Stimulated activated CD4-positive, alpha-beta T cell treated with anti-CD3 and anti-CD28 coated beads, Interleukin-2, amount 100 ng/mL, for 48 hours (primary cell): ENCODE data around the gene CLSTN1.
"Not testable (repeated sequence)": the region's sequence is repeated elsewhere in the genome, so short reads cannot be mapped to it uniquely, and the experiment has no call there.

ENCODE experiments used
- DNase-seq, 2 donors: peaks; one replicate each; pipeline ENCODE4 v3.0.0-alpha.2; 2020

The CLSTN1 gene

GRCh38 chr1:9794081-9794480, 29.7 kb downstream of the CLSTN1 start:
- DNase-seq, result no peak

DNA sequence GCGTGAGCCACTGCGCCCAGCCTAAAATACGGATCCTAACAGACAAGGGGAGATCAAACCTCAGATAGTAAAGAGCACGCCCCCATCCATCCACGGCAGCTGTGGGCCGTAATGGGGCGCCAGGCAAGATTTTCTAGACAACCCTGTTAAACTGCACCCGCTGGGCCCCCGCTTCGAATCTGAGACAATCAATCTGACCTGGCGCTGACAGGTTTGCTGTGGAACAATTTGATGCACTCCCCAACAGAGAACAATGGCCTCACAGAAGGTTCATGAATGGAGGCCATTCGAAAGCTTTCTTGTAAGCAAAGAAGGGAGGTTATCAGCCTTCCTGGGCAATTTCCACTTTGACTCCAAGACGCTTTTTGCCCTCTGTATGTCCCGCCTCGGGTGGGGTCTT, 30.5 kb downstream of the CLSTN1 start:
- no peak for DNase-seq

- DNase-seq, result no peak
Measured at GRCh38 chr1:9792156-9793042, 31.4 kb downstream of the CLSTN1 start.

DNA sequence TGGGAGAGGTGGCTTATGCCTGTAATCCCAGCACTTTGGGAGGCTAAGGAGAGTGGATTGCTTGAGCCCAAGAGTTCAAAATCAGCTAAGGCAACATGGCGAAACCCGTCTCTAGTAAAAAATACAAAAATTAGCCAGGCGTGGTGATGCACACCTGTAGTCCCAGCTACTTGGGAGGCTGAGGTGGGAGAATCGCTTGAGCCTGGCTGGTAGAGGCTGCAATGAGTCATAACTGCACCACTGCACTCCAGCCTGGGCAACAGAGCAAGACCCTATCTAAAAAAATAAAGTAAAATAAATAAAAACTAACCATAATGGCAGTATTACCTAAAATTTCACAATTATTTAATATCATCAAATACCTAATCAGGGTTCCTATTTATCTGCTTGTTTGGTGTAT, 34.1 kb downstream of the CLSTN1 start:
- not testable (repeated sequence) for DNase-seq

GRCh38 chr1:9787702-9788101, 36.1 kb downstream of the CLSTN1 start:
- peak; percentile 43 to 46 for DNase-seq

DNA sequence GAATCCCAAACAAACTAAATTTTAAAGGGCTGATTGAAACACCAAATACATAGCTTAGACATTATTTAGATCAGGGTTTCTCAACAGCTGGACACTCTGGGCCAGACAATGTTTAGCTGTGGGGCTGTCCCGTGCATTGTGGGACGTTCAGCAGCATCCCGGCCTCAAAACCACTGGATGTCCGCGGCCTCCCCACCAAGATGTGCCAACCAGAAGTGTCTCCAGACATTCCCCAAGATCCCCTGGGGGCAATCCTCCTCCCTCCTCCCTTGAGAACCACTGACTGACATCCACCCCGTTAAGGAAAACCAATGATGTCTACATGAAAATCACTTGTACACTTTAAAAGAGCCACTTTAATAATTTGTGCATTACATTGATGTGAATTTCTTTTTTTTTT, 38.4 kb downstream of the CLSTN1 start:
- no peak for DNase-seq

DNA sequence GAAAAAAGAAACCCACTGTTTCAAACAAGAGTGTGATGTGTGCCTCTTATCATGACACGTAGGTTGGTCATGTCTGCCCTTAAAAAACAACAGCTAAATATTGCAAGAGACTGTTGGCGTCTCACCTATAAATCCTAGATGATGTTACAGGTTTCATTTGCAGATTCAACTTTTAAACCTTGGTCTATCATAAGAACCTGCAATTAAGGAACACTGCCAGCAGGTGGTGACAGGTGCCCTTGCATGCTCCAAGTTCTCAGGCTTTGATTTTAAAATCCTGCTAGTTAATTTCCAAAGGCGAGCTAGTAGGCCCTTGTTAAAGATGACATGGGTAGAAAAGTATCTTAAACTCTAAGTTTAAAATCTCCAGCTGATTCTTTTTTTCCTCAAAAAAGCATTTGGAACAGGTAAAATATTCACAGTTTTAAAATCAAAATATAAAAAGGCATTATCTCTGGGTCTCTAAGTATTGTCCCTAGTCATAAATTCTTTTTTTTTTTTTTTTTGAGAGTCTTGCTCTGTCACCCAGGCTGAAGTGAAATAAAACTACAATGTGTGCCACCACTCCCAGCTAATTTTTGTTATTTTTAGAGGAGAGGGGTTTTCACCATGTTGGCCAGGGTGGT, 39.1 kb downstream of the CLSTN1 start:
- peak; percentile 58 to 59 for DNase-seq

GRCh38 chr1:9782897-9783296, 40.9 kb downstream of the CLSTN1 start:
- DNase-seq, result no peak

DNA sequence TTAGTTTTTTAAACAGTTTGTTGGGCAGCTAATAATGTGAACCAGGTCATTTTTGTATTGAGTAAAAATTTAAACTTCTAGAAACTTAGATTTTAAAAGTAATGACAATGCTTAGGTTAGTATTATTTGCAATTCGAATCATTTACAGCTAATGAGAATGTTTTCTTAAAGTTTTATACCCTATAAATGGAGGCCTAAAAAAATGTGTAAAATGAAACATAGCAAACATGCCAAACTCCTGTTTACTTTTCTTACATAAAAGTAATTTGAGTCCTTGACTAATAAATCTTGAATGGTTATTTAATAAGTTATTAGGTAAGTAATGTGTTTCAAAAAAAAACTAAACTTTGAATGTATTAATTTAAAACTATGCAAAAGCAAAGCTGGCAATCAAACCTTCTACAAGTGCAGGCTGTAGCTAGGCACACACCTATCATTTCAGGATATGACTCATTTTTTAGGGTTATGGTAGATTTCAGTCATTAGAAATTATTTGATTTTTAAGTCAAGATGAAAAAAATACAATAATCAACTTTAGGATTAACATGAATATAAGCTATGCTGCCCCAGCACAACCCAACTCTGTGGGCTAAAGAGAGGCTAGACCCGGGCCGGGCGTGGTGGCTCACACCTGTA, 41.5 kb downstream of the CLSTN1 start:
- DNase-seq, result no peak

DNA sequence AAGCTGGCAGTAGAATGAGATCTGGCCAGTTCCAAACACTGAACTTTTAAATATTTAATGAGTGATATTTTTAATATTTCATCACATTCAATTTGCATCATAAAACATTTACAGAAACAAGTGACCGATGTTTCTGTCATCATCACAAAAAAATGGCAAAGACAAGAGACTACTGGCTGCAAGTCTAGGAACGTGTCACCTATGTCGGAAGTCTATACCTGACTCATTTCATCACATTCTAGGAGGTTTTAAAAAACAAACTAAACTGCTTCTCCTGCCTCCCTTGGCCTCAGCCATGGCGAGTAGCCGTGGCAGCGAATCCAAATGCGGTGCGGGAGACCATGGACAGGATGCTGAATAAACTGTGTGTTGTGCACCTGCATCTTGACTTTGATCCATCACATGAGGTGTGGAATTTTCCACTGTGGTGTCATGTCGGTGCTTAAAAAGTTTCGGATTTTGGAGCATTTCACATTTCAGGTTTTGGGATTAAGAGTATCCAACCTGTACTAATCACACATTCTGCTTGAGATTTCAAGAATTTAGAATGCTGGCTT, 43.1 kb downstream of the CLSTN1 start:
- DNase-seq, result no peak

GRCh38 chr1:9778905-9779304, 44.9 kb downstream of the CLSTN1 start:
- DNase-seq, result no peak

DNA sequence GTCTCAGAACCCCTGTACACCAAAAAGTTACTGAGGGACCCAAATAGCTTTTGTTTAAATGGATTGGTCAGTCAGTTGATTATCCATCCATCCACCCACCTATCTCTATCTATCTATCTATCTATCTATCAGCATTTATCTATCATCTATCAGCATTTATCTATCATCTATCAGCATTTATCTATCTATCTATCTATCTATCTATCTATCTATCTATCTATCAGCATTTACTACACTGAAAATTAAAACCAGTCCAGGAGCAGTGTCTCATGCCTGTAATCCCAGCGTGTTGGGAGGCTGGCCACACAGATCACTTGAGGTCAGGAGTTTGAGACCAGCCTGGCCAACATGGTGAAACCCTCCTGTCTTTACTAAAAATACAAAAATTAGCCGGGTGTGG, 47.1 kb downstream of the CLSTN1 start:
- DNase-seq, result no peak

DNA sequence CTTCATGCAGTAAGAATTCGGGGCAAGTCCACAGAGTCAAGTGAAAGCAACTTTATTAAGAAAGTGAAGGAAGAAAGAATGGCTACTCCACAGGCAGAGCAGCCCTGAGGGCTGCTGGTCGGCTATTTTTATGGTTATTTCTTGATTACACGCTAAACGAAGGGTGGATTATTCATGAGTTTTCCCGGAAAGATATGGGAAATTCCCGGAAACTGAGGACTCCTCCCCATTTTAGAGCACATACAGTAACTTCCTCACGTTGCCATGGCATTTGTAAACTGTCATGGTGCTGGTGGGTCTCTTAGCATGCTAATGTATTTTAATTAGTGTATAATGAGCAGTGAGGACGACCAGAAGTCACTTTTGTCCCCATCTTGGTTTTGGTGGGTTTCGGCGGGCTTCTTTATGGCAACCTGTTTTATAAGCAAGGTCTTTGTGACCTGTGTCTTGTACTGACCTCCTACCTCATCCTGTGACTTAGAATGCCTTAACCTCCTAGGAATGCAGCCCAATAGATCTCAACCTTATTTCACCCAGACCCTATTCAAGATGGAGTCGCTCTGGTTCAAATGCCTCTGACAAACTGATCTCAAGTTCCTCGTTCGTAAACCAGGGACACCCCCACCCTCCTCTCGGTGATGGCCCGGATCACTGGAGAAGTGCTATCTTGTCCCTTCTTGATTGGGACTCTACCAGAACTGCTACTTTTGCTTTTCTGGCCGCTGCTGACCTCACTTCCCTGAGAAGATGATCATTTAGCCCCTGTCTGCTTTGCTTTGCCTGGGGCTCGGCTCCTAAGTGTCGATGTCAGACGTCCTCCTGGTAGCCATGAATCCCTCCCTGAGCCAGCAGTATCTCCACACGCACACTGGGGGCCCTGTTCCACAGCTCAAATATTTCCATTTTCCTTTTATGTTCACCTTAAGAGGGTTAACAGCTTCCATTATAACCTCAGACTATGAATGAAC, 48.8 kb downstream of the CLSTN1 start:
- no peak for DNase-seq

DNA sequence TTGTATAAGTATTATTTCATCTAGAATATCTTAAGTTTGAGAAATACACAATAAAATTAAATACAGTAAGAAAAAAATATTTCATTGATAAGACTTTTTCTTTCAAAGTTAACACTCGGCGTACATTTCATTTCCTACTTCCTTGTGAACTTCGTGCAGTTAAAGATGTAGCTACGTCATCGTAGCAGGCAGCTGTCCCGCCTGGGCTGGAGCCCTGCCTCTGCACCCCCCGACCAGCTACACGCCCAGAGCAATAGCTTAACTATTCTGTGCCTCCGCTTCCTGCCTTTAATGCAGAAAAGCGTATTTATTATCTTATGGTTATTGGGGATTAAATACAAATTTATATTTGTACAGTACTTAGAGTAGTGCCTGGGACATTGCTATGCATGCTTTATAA, 53.5 kb downstream of the CLSTN1 start:
- no peak for DNase-seq

DNA sequence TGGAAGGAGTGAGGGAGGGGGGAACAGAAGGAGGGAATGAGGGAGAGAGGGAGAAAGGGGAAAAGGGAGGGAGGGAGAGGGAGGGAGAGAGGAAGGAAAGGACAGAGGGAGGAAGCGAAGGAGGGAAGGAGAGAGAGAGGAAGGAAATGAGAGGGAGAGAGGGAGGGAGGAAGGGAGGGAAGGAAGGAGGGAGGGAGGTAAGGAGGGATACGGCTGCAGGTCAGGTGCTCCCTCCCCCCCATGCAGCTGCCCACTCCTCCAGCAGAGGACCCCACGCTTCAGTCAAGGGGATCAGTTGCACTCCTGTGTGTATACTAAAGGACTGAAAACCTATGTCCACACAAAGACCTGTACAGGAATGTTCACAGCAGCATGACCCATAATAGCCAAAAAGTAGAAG, 54.8 kb downstream of the CLSTN1 start:
- no peak for DNase-seq

DNA sequence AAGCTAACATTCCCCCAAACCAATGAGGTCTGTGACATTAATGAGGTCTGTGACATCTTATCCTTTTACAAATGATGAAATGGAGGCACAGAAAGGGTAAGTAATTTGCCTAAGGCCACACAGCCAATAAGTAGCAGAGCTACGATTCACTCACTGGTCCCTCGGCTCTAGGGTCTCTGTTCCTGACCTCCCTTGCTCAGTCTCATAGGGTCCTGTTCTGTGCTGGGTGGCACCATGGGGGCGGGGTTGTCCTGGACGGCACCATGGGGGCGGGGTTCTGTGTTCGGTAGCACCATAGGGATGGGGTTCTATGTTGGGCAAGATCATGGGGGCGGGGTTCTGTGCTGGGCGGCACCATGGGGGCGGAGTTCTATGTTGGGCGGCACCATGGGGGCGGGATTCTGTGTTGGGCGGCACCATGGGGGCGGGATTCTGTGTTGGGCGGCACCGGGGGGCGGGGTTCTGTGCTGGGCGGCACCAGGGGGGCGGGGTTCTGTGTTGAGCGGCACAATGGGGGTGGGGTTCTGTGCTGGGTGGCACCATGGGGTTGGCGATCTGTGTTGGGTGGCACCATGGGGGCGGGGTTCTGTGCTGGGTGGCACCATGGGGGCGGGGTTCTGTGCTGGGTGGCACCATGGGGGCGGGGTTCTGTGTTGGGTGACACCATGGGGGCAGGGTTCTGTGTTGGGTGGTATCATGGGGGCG, 55.6 kb downstream of the CLSTN1 start:
- peak; percentile 16 to 20 for DNase-seq

- no peak for DNase-seq
Measured at GRCh38 chr1:9766759-9767442, 56.9 kb downstream of the CLSTN1 start.

- no peak for DNase-seq
Measured at GRCh38 chr1:9764550-9764949, 59.2 kb downstream of the CLSTN1 start.

DNA sequence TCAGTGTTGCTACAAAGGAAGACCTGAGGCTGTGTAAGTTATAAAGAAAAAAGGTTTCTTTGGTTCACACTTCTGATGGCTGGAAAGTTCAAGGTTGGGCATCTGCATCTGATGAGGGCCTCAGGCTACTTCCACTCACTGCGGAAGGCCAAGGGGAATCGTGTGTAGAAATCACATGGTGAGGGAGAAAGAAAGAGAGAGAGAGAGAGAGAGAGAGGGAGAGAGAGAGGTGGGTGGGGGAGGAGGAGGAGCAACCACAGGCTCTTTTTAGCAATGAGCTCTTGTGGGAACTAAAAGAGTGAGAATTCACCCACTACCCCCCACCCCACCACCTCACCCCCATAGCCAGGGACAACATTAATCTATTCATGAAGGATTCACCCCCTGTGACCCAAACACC, 59.9 kb downstream of the CLSTN1 start:
- no peak for DNase-seq

DNA sequence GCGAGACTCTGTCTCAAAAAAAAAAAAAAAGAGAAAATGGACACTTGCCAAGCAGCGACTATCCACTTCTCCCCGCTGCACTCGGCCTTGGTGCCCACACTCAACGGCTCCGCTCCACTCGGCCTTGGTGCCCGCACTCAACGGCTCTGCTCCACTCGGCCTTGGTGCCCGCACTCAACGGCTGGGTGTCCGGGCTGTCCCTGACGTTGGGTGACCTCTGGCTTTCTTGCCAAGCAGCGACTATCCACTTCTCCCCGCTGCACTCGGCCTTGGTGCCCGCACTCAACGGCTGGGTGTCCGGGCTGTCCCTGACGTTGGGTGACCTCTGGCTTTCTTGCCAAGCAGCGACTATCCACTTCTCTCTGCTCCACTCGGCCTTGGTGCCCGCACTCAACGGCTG, 61.3 kb downstream of the CLSTN1 start:
- DNase-seq, result not testable (repeated sequence)

- DNase-seq, result no peak
Measured at GRCh38 chr1:9761855-9762254, 61.9 kb downstream of the CLSTN1 start.
